NCI-H2029 treated with DMSO at 0.1 percent for 48 hours (cell line): Measurements from ENCODE around the gene AK9.

Source experiments
- DNase-seq: peaks from one replicate; lab custom pipeline; 2025; lab: John Stamatoyannopoulos, UW

AK9 gene

GRCh38 chr6:109456710-109457561, 234.1 kb downstream of the AK9 start:
- no peak for DNase-seq

GRCh38 chr6:109456111-109456583, 234.9 kb downstream of the AK9 start:
- DNase-seq = no peak

GRCh38 chr6:109455437-109456110, 235.4 kb downstream of the AK9 start, which contains the start of gene MICAL1:
Gene MICAL1 (minus strand): TSS chr6:109455772. CDS start chr6:109454196, 1,576 bp downstream.
- DNase-seq = peak; percentile 23

GRCh38 chr6:109454496-109455436, 236.2 kb downstream of the AK9 start:
- DNase-seq = no peak

GRCh38 chr6:109453594-109454495, 237.2 kb downstream of the AK9 start:
- no peak for DNase-seq

GRCh38 chr6:109453156-109453555, 237.8 kb downstream of the AK9 start:
- DNase-seq = no peak

- DNase-seq = no peak
These were observed 238.8 kb downstream of the AK9 start for GRCh38 chr6:109452181-109452580.

GRCh38 chr6:109451376-109451775, 239.6 kb downstream of the AK9 start:
- no peak for DNase-seq

GRCh38 chr6:109450801-109451200, 240.2 kb downstream of the AK9 start:
- DNase-seq = no peak

GRCh38 chr6:109449795-109450673, 241.0 kb downstream of the AK9 start:
- DNase-seq = no peak

GRCh38 chr6:109449064-109449794, 241.8 kb downstream of the AK9 start:
- no peak for DNase-seq

GRCh38 chr6:109448615-109449014, 242.4 kb downstream of the AK9 start:
- DNase-seq = no peak

GRCh38 chr6:109447878-109448555, 243.0 kb downstream of the AK9 start:
- DNase-seq = no peak

- no peak for DNase-seq
These were observed 243.9 kb downstream of the AK9 start for GRCh38 chr6:109447087-109447486.

GRCh38 chr6:109446541-109446940, 244.5 kb downstream of the AK9 start:
- no peak for DNase-seq

- DNase-seq = no peak
These were observed 244.9 kb downstream of the AK9 start for GRCh38 chr6:109446072-109446471.

GRCh38 chr6:109445382-109445781, 245.6 kb downstream of the AK9 start:
- DNase-seq = no peak

GRCh38 chr6:109443425-109443950, 247.5 kb downstream of the AK9 start:
- no peak for DNase-seq
